Body of pancreas (tissue), 4 donors: Measurements from ENCODE around the gene BOC.

Experiments used
- POLR2A ChIP-seq, 3 donors: fragments of 450-650 bp; IDR thresholded peaks; one replicate each; pipeline ENCODE4 v1.6.1; 2016; ENCODE audit warnings: antibody characterized with exemption in 3 of 3, mild to moderate bottlenecking in 2 of 3
- TF ChIP-seq, protein P1 (sequence below), 7 experiments: fragments of 450-650 bp in 4 of 7; fragments of 200-600 bp in 3 of 7; sonication (generic) in 3 of 7; IDR thresholded peaks; one replicate each; pipeline ENCODE4 v1.5.1; 2016 to 2019; ENCODE audit warnings: antibody characterized with exemption in 7 of 7

- TF ChIP-seq, protein P1, sequence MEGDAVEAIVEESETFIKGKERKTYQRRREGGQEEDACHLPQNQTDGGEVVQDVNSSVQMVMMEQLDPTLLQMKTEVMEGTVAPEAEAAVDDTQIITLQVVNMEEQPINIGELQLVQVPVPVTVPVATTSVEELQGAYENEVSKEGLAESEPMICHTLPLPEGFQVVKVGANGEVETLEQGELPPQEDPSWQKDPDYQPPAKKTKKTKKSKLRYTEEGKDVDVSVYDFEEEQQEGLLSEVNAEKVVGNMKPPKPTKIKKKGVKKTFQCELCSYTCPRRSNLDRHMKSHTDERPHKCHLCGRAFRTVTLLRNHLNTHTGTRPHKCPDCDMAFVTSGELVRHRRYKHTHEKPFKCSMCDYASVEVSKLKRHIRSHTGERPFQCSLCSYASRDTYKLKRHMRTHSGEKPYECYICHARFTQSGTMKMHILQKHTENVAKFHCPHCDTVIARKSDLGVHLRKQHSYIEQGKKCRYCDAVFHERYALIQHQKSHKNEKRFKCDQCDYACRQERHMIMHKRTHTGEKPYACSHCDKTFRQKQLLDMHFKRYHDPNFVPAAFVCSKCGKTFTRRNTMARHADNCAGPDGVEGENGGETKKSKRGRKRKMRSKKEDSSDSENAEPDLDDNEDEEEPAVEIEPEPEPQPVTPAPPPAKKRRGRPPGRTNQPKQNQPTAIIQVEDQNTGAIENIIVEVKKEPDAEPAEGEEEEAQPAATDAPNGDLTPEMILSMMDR (IDR thresholded peaks at IDR 0.05): no peak
- no peak for TF ChIP-seq POLR2A (IDR thresholded peaks at IDR 0.05)
Observed at GRCh38 chr3:113223475-113224281, 12.3 kb downstream of the BOC start.
